Smooth muscle cell (in vitro differentiated cells): Measurements from ENCODE around the gene DAG1. TPM values are rescaled to one million over a fixed set of nuclear protein-coding genes. Genes with fewer than 3 reads are reported as not detected.

Source experiments
- DNase-seq: peaks from one replicate; lab custom pipeline; 2025; ENCODE audit not compliant: unreplicated experiment; lab: John Stamatoyannopoulos, UW
- H2AFZ ChIP-seq: fragments of 200-600 bp; sonication (generic); 2 replicates; pipeline ENCODE4 v1.6.0; 2016; ENCODE audit warnings: antibody characterized with exemption, low read depth, mild to moderate bottlenecking
- H3F3A ChIP-seq: fragments of 200-600 bp; sonication (generic); 2 replicates; pipeline ENCODE4 v1.6.0; 2017; ENCODE audit warnings: antibody characterized with exemption, low read depth
- H3K27ac ChIP-seq: fragments of 200-600 bp; sonication (generic); 2 replicates; pipeline ENCODE4 v1.5.1; 2016; ENCODE audit warnings: low read depth, mild to moderate bottlenecking
- H3K27me3 ChIP-seq: fragments of 200-600 bp; sonication (generic); 2 replicates; pipeline ENCODE4 v1.6.1; 2016; ENCODE audit warnings: low read depth, mild to moderate bottlenecking
- H3K36me3 ChIP-seq: fragments of 200-600 bp; sonication (generic); 2 replicates; pipeline ENCODE4 v1.5.1; 2016; ENCODE audit warnings: low read depth
- H3K4me1 ChIP-seq: fragments of 200-600 bp; sonication (generic); 2 replicates; pipeline ENCODE4 v1.5.1; 2016; ENCODE audit warnings: low read depth
- H3K4me2 ChIP-seq: fragments of 200-600 bp; sonication (generic); 2 replicates; pipeline ENCODE4 v1.6.0; 2016; ENCODE audit warnings: mild to moderate bottlenecking
- H3K4me3 ChIP-seq: fragments of 200-600 bp; sonication (generic); 2 replicates; pipeline ENCODE4 v1.5.1; 2016; ENCODE audit warnings: mild to moderate bottlenecking
- H3K79me2 ChIP-seq: fragments of 200-600 bp; sonication (generic); 2 replicates; pipeline ENCODE4 v1.6.0; 2016; ENCODE audit warnings: low read depth, mild to moderate bottlenecking
- H3K9ac ChIP-seq: fragments of 200-600 bp; sonication (generic); 2 replicates; pipeline ENCODE4 v1.6.0; 2016; ENCODE audit warnings: low read depth
- H3K9me3 ChIP-seq: fragments of 200-600 bp; sonication (generic); replicated peaks from 2 replicates; pipeline ENCODE4 v1.5.1; 2016; ENCODE audit warnings: low read depth
- H4K20me1 ChIP-seq: fragments of 200-600 bp; sonication (generic); 2 replicates; pipeline ENCODE4 v1.6.0; 2016; ENCODE audit warnings: low read depth
- CTCF ChIP-seq: fragments of 200-600 bp; sonication (generic); IDR thresholded peaks from 2 replicates; pipeline ENCODE4 v1.5.1; 2017; ENCODE audit warnings: borderline replicate concordance, mild to moderate bottlenecking, antibody characterized with exemption; ENCODE audit not compliant: insufficient read depth, poor library complexity, severe bottlenecking
- WGBS: methylation state at CpG from one replicate; pipeline ENCODE4 v1.1.7; 2016; ENCODE audit warnings: low lambda C conversion rate; 5-methylcytosine and 5-hydroxymethylcytosine counted together
- polyA plus RNA-seq: library from polyadenylated mRNA; unstranded; fragments of >200 nt; fragmentation: Nextera tagmentation; extraction: Ambion mirVana; gene quantifications from 2 replicates; pipeline ENCODE4 v1.2.1, GENCODE V29; 2016
- small RNA-seq: library from RNA; depleted of rRNA; stranded (forward); fragments of <200 nt; gene quantifications from one replicate; pipeline ENCODE3, GENCODE V24; 2014
- total RNA-seq: library from RNA; depleted of rRNA; stranded (reverse); fragments of >200 nt; gene quantifications from 2 replicates; pipeline ENCODE4 v1.2.3, GENCODE V29; 2014

DAG1 gene
- total and polyA plus RNA-seq, 2 experiments from 2014 or later, result 32.1 to 61.6 TPM

- no peak for DNase-seq
- H3F3A ChIP-seq, result no peaks in the 10 kb centered on the region
- H3K27ac ChIP-seq, result no peak overlapping the region
- no peaks in the 10 kb centered on the region for H4K20me1 ChIP-seq
- no peak overlapping the region for H2AFZ ChIP-seq
- H3K9ac ChIP-seq, result no peak overlapping the region
- no peaks in the 10 kb centered on the region for H3K36me3 ChIP-seq
- no peak overlapping the region for H3K4me2 ChIP-seq
- H3K4me3 ChIP-seq, result no peak overlapping the region
- no peak for TF ChIP-seq CTCF
- no peaks in the 10 kb centered on the region for H3K79me2 ChIP-seq
- no peaks in the 10 kb centered on the region for H3K27me3 ChIP-seq
- no peaks in the 10 kb centered on the region for H3K9me3 ChIP-seq
- no peaks in the 10 kb centered on the region for H3K4me1 ChIP-seq
Observed at GRCh38 chr3:49568965-49569364, 98.9 kb downstream of the DAG1 start.

- no peak for DNase-seq
- 70% methylated on average over 6 of the region's 6 CpGs for WGBS
- no peaks in the 10 kb centered on the region for H3K9me3 ChIP-seq
- H3K4me2 ChIP-seq, result no peak overlapping the region
- H2AFZ ChIP-seq, result no peak overlapping the region
- no peaks in the 10 kb centered on the region for H4K20me1 ChIP-seq
- no peak overlapping the region for H3K27ac ChIP-seq
- TF ChIP-seq CTCF, result no peak
- H3K79me2 ChIP-seq, result no peaks in the 10 kb centered on the region
- no peak overlapping the region for H3K9ac ChIP-seq
- no peaks in the 10 kb centered on the region for H3K27me3 ChIP-seq
- no peak overlapping the region for H3K4me3 ChIP-seq
- H3K4me1 ChIP-seq, result no peaks in the 10 kb centered on the region
- no peaks in the 10 kb centered on the region for H3K36me3 ChIP-seq
- no peaks in the 10 kb centered on the region for H3F3A ChIP-seq
Observed at GRCh38 chr3:49570028-49570654, 100.1 kb downstream of the DAG1 start.

GRCh38 chr3:49582177-49582576 lies 112.1 kb downstream of the DAG1 start:
- no peaks in the 10 kb centered on the region for H3K4me1 ChIP-seq

More at GRCh38 chr3:49582177-49582576, 112.1 kb downstream of the DAG1 start:
- Histone ChIP-seq H3K27ac (no peak overlapping the region), H4K20me1 (no peaks in the 10 kb centered on the region), H3K79me2 (no peaks in the 10 kb centered on the region), H3F3A (no peaks in the 10 kb centered on the region), H3K9me3 (no peaks in the 10 kb centered on the region), H3K9ac (no peak overlapping the region), H3K36me3 (no peaks in the 10 kb centered on the region), H3K4me3 (no peak overlapping the region), H3K4me2 (no peak overlapping the region), H2AFZ (no peak overlapping the region), H3K27me3 (peaks cover 3% of the 10 kb centered on the region)
- TF ChIP-seq CTCF, result no peak
- DNase-seq, result no peak

Small RNA genes within 50 kb of the gene (small RNA-seq; reads per million reads assigned to genes)
- not detected for gene RNA5SP130

Other genes starting within 250 kb of the DAG1 start
- 1.6 and 5.5 TPM in 2 replicates for gene C3orf62, start 193.0 kb upstream of the DAG1 start, total RNA-seq
- gene C3orf62, start 193.0 kb upstream of the DAG1 start, polyA plus RNA-seq, result 1.6 and 3.4 TPM in 2 replicates
- 23.8 and 28.3 TPM in 2 replicates for gene USP4, start 130.2 kb upstream of the DAG1 start, total RNA-seq
- 25.6 and 36.1 TPM in 2 replicates for gene USP4, start 130.2 kb upstream of the DAG1 start, polyA plus RNA-seq
- gene GPX1, start 111.9 kb upstream of the DAG1 start, total RNA-seq, result 148 and 173 TPM in 2 replicates
- 247 and 301 TPM in 2 replicates for gene GPX1, start 111.9 kb upstream of the DAG1 start, polyA plus RNA-seq
- 530 and 556 TPM in 2 replicates for gene RHOA, start 58.3 kb upstream of the DAG1 start, total RNA-seq
- gene RHOA, start 58.3 kb upstream of the DAG1 start, polyA plus RNA-seq, result 440 and 447 TPM in 2 replicates
- gene TCTA, start 57.8 kb upstream of the DAG1 start, total RNA-seq, result 4.3 and 11.0 TPM in 2 replicates
- gene TCTA, start 57.8 kb upstream of the DAG1 start, polyA plus RNA-seq, result 12.8 and 13.6 TPM in 2 replicates
- gene AMT, start 47.8 kb upstream of the DAG1 start, total RNA-seq, result 10.9 and 16.1 TPM in 2 replicates
- gene AMT, start 47.8 kb upstream of the DAG1 start, polyA plus RNA-seq, result 19.3 and 21.6 TPM in 2 replicates
- 3.9 TPM in 2 replicates for gene NICN1, start 40.9 kb upstream of the DAG1 start, total RNA-seq
- 4.5 and 4.6 TPM in 2 replicates for gene NICN1, start 40.9 kb upstream of the DAG1 start, polyA plus RNA-seq
- gene BSN, start 84.2 kb downstream of the DAG1 start, total RNA-seq, result under 0.01 and 0.22 TPM in 2 replicates
- 0.07 and 0.50 TPM in 2 replicates for gene BSN, start 84.2 kb downstream of the DAG1 start, polyA plus RNA-seq
- 53.1 and 69.4 TPM in 2 replicates for gene APEH, start 204.1 kb downstream of the DAG1 start, total RNA-seq
- 91.7 and 104 TPM in 2 replicates for gene APEH, start 204.1 kb downstream of the DAG1 start, polyA plus RNA-seq
- 15.4 and 18.7 TPM in 2 replicates for gene MST1, start 219.2 kb downstream of the DAG1 start, total RNA-seq
- gene MST1, start 219.2 kb downstream of the DAG1 start, polyA plus RNA-seq, result 22.9 and 28.5 TPM in 2 replicates
- gene RNF123, start 219.3 kb downstream of the DAG1 start, total RNA-seq, result 15.8 and 17.3 TPM in 2 replicates
- 23.9 and 37.8 TPM in 2 replicates for gene RNF123, start 219.3 kb downstream of the DAG1 start, polyA plus RNA-seq
- 2.8 and 2.9 TPM in 2 replicates for gene AMIGO3, start 249.4 kb downstream of the DAG1 start, total RNA-seq
- 2.2 and 2.4 TPM in 2 replicates for gene AMIGO3, start 249.4 kb downstream of the DAG1 start, polyA plus RNA-seq